C4-2B (cell line): ENCODE results near the gene TMEM271.

Source experiments
- CTCF ChIP-seq: fragments of 450-650 bp; conservative IDR thresholded peaks from 2 replicates; pipeline ENCODE4 v1.5.1; 2017; ENCODE audit warnings: mild to moderate bottlenecking
- ZFX ChIP-seq: fragments of 450-650 bp; IDR thresholded peaks from 2 replicates; pipeline ENCODE4 v1.6.1; 2017

DNA sequence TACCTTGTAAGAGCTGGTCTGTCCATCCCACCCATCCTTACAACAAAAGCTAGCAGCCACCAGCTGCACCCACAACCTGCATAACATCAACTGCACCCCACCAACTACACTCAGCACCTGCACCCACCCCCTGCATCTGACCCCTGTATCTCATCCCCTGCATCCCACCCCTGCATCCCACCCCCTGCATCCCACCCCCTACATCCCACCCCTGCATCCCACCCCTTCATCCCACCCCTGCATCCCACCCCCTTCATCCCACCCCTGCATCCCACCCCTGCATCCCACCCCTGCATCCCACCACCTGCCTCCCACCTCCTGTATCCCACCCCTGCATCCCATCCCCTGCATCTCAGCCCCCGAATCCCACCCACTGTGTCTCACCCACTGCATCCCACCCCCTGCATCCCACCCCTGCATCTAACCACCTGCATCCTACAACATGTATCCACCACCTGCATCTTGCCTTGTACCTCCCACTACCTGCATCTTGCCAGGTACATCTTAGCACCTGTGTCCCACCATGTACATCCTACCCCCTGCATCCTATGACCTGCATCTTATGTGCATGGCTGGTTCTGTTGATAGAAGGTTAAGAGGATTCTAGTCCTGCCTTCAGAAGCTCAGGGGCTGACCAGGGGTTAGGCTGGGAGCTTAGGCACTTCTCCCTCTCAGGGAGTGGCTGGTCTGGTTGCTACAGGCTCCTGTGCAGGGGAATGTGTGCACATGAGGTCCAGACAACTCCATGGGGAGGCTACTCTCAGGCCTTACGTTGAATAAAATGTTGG lies 9.4 kb downstream of the TMEM271 start:
- TF ChIP-seq CTCF (no peak), ZFX (no peak)
